GM12864 (cell line): ENCODE measurements around the gene DCPS.
"Not testable (repeated sequence)": the region's sequence is repeated elsewhere in the genome, so short reads cannot be mapped to it uniquely, and the experiment has no call there.

ENCODE experiments used
- DNase-seq: peaks from one replicate; pipeline ENCODE4 v3.0.0-alpha.2; 2011; ENCODE audit warnings: low read depth
- H3K4me3 ChIP-seq: 2 replicates; pipeline ENCODE4 v1.5.1; 2011; ENCODE audit warnings: mild to moderate bottlenecking, low read depth, low read length, control low read depth
- CTCF ChIP-seq: IDR thresholded peaks from 2 replicates; pipeline ENCODE4 v1.5.1; 2011; ENCODE audit warnings: low read depth, mild to moderate bottlenecking, moderate library complexity, low read length, control low read depth, inconsistent platforms; ENCODE audit errors: missing control alignments

DCPS gene

GRCh38 chr11:126361400-126361799 lies 57.5 kb downstream of the DCPS start:
- DNase-seq, result no peak
- TF ChIP-seq CTCF, result no peak
- H3K4me3 ChIP-seq, result no peak overlapping the region

DNA sequence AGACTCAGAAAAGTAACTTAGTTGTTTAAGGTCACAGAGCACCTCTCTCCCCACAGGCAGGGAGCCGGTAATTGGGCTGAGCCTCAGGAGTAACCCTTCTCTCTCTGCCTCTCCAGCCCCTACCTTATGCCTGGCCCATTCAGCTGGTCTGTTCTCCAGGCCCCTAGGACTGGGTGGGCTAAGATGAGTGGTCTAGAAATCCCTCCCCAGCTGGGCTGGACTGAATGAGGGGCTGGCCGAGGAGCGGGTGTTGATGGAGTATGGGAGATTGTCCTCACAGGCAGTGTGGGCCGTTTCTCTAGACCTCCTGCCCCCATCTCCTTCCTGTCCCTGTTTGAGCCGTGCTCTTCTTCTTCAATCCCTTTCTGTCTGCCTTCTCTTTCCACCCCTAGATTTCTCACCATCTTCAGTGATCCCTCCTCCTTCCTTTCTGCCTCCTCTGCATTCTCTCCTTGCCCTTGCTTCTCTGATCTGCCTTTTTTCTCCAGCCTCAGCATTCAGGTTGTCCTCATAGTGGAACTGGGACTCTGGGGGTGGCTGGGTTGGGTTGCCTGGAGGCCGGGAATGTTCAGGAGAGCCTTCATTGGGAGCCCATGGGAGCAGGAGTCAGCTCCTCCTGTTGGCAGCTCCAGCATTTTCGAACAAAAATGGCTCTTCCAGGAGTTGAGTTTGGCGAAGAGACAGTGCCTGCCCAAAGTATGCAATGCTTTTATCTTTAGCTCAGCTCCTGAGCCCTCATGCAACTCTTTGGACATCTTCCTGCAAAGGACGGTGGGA lies 59.2 kb downstream of the DCPS start:
- H3K4me3 ChIP-seq, result no peak overlapping the region
- no peak for DNase-seq
- no peak for TF ChIP-seq CTCF

- no peak for DNase-seq
- H3K4me3 ChIP-seq, result no peak overlapping the region
- TF ChIP-seq CTCF, result no peak
These were observed 59.9 kb downstream of the DCPS start for GRCh38 chr11:126363706-126364248.

DNA sequence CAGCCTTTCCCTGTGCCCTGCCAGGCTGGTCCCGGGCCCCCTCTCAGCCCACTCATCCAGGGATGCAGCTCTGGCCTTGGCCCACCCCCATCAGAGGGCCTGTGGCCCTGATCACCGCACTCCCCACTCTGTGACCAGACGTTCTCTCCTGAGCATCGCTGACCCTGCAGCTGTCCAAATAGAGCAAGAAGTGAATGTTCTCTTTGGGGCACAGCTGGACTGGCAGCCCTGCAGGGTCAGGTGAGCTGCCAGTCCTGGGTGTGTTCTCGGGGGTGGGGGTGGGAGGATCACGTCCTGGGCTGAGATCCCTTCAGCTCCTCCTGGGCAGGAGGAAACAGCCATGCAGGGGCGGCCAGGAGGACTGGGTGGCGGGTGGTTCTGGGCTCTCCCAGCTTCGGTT lies 60.9 kb downstream of the DCPS start:
- not testable (repeated sequence) for H3K4me3 ChIP-seq, DNase-seq

GRCh38 chr11:126365508-126365907 lies 61.6 kb downstream of the DCPS start:
- not testable (repeated sequence) for H3K4me3 ChIP-seq, DNase-seq

DNA sequence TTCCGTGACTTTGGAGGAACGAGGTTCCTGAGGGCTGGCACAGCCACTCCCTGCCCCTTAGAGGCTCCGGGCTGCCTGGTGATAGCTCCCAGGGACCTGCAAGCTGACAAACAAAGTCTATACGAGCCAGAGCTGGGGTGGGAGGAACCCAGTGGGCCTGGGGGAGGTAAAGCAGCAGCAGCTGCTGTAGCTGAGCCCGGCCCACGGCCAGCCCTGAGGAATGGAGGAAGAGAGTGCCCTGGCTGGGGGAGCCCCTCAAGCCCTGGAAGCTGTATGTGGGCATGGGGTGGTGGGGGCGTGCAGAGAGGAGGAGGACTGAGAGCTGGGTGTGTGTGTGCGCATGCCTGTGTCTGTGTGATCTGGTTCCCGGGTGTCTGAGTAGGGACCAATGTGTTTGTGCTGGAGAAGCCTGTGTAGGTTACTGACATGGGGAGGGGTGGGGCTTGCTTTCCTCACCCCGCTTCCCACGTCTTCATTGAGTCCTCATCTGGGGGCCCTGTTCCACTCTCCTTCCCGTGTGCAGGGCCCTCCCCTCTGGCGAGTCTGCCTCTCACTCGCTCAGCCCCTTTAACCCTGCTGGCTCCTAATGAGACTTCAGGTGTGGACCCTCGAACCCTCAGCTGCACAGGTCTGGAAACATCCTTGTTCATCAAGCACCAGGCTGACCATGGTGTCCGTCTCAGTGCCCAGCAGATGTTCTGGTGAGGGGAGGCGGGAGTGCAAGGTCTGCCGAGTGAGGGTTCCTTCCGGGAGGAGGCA lies 62.4 kb downstream of the DCPS start:
- no peak for TF ChIP-seq CTCF
- DNase-seq, result no peak
- H3K4me3 ChIP-seq, result no peak overlapping the region

GRCh38 chr11:126366823-126367654 lies 63.2 kb downstream of the DCPS start:
- not testable (repeated sequence) for H3K4me3 ChIP-seq, DNase-seq

GRCh38 chr11:126367806-126368205 lies 63.9 kb downstream of the DCPS start:
- not testable (repeated sequence) for H3K4me3 ChIP-seq, DNase-seq

GRCh38 chr11:126368336-126369119 lies 64.7 kb downstream of the DCPS start:
- not testable (repeated sequence) for DNase-seq, H3K4me3 ChIP-seq
